NK-92 (cell line): ENCODE data around the gene PPEF1.
"Not testable (repeated sequence)": the region's sequence is repeated elsewhere in the genome, so short reads cannot be mapped to it uniquely, and the experiment has no call there.

Source experiments
- DNase-seq: peaks from one replicate; lab custom pipeline; 2025; ENCODE audit not compliant: unreplicated experiment; lab: John Stamatoyannopoulos, UW

The PPEF1 gene

DNA sequence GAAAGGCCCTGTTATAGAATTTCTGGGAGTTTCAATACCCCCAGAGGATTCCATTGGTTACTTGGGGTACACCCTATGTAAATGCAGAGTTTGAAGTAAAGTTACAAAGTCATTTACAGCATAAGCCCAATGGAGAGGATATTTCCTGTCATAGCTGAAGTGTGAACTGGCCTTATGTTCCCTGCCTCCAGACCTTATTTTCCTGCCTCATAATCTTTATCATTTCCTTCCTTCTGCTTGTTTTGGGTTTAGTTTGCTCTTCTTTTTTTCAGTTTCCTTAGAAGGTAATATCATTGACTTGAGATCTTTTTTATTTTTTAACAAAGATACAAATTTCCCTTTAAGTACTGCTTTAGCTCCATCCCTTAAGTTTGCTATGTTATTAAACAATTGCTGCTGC lies 85.4 kb downstream of the PPEF1 start:
- DNase-seq = no peak

DNA sequence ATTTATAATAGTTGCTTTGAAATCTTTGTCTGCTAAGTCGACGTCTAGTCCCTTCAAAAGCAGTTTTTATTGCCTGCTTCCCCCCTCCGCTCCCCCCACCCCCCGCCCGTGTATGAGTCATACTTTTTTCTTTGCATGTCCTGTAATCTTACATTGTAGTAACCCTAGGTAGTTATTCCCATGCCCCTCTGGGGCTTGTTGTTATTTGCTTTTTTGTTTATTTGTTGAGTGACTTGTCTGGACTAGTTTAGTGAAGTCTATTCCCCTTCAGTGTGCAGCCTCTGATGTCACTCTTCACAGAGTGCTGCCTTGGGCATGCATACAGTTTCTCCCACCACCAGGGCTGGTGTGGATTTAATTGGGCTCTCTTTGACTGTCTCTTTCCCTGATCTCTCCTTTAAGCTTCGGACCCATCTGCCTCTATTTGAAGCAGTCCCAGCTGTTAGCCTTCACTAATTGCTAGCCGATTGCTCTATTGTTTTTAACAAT lies 86.2 kb downstream of the PPEF1 start:
- DNase-seq = no peak

DNA sequence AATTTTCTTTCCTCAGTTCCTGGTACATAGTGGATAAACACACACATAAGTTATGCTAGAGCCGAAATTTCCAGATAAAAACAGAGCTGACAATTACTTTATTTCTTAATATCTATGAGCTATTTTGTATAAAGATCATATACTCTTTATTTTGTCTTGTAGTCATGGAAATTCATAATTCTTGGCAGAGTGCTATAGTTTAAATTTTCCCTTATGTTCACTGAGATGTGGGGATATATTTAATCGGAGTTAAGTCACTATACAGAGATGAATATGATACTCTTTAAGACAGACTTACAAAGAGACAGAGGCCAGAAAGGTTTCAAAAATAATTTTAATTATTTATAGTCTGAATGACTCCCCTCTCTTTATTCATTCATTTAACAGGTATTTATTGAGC lies 89.7 kb downstream of the PPEF1 start:
- DNase-seq = no peak

DNA sequence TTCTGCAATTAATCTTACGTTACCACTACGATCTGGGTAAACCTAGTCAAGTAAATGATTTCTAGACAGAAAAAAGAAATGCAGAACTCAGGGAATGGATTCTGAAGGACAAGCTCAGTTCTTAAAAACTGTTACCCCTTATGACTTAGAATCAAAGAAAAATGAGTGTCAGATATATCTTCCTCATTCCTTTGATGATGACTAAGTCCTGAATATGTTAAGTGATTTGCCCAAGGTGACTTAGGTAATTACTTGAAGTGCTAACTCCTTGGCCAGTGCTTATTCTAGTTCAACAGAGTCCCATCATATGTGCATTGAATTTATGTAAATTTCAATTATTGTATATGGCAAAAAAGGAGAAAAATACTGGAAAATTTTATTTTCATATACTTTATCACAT lies 92.5 kb downstream of the PPEF1 start:
- DNase-seq = no peak

DNA sequence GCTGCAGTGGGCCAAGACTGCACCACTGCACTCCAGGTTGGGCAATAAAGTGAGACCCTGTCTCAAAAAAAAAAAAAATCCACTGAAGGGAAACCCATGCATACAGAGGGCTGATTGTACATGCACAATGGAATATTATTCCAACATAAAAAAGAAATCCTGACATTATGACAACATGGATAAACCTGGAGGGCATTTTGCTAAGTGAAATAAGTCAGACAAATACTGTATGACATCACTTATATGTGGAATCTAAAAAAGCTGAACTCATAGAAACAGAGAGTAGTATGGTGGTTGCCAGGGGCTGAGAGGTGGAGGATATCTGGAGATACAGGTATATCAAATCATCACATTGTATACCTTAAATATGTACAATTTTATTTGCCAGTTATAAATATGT lies 102.2 kb downstream of the PPEF1 start:
- DNase-seq = no peak

DNA sequence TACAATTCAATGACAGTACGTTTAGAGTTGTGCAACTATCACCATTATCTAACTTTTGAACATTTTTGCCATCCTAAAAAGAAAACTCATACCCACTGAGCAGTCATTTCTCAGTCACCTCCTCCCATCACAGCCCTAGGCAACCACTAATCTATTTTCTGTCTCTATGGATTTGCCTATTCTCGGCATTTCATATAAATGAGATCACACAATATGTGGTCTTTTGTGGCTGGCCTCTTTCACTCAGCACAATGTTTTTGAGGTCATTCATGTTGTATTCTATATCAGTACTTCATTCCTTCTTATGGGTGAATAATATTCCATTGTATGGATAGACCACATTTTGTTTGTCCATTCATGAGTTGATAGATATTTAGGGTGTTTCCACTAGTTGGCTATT lies 103.0 kb downstream of the PPEF1 start:
- DNase-seq = no peak

DNA sequence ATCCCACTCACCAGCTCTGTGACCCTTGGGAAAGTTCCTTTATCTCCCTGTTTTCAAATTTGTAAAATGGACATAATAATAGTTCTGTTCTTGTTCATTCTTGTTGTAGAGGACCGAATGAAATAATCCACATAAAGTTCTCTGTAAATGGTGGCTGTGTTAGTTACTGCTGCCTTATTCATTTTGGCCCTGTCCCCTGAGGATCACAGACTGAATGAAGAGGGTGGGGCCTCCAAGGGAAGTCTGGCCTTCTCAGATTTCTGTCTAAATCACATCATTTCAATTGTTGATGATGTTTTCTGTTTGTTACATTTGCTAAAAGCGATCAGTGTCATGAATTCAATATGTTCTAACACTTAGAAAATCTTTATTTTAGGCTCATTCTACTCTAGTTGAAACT lies 117.9 kb downstream of the PPEF1 start:
- no peak for DNase-seq

DNA sequence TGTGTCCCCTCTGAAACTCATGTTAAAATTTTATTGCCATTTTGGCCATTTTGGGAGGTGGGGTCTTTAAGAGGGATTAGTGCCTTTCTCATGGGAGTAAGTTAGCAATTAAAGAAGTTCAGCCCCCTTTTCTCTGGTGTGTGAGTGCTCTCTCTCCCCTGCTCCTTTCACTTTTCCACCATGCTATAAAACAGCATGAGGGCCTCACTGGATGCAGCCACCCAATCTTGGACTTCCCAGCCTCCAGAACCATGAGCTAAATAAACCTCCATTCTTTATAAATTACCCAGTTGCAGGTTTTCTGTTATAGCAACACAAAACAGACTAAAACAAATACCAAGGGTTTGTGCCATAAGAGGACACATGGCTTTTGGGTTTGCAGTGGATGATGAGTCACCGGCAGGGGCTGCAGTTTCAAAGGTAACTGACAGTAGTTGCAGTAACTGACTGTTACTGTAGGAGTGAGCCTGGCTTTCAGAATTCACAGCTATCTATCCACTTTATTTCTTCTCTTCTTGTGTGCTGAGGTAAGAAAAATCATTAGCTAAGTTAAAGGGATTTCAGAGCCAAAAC lies 121.5 kb downstream of the PPEF1 start:
- DNase-seq = no peak

DNA sequence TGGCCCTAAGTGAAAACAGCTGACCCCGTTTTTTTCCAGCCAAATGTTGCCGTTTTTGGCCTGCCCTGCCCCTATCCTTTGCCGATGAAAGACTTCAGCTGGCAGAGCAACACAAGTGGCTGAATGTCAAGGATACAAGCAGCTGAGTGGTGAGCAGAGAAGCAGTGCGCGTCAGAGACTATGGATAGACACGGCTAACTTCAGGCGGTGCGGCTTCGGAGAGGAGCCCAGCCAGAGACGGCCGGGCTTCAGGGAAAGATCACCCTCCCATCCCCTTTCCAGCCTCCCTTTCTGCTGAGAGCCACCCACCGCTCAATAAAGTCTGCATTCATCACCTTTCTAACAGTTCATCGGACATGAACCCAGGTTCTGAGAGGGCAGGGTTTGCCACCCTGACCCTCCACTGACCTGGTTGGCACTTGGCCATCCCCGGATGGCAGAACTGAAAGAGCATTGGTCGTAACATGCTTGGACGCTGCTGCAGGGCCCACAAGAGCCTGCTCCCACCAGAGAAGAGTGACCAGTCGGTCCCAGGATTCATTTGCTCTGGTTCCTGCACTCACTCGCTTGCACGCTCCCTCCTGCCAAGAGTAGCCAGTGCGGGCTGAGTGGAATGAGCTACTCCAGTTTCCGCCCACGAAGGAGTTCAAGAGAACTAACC lies 125.8 kb downstream of the PPEF1 start:
- DNase-seq = no peak

DNA sequence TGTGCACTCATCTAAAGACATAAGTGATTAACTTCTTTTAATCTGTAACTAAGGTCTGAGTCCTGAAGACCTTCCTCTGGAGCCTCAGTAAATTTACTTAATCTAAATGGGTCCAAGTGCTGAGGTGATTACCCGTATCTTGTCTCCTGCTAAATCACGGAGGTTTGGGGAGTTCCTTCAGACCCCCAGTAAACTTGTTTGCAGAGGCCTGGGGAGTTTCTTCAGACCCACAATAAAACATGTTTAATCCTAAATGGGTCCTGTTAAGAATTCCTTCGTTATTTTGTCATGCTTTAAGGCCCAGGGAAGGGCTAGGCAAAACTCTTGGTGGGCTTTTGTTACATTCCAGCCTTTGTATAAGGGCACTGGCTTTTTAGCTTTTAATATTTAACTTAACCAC lies 140.5 kb downstream of the PPEF1 start:
- not testable (repeated sequence) for DNase-seq

DNA sequence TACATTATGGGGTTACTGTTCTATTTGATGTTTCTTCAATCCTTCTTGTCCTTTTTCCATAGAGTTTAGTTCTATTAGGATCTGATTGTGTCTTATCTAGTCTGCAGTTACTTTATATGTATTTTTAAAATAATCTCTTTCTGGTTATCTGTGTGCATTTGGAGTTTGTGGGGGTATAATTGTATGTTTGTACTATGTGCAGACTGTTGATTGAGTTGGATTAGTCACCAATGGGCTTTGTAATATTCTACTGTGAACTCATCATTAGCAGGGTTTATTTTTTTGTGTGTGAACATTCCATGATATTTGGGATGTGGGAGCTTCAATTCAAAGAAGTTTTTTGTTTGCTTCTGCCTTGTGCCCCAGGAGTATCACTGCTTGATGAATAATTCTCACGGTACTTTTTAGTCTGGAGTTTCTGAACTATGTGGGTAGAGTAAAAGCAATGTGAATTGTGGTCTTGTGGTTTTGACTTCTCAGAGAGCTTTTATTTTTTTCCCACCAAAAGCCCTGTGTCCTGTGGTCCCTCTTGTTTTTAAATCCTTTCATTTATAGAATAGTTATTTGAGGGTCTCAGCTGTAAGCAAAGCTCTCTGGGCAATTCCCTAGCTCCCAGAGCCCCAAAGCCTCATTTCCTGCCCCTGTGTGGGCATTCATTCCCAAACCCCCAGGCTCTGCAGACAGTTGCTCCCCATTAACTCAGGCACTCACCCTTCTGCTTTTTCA lies 148.6 kb downstream of the PPEF1 start:
- DNase-seq = no peak

DNA sequence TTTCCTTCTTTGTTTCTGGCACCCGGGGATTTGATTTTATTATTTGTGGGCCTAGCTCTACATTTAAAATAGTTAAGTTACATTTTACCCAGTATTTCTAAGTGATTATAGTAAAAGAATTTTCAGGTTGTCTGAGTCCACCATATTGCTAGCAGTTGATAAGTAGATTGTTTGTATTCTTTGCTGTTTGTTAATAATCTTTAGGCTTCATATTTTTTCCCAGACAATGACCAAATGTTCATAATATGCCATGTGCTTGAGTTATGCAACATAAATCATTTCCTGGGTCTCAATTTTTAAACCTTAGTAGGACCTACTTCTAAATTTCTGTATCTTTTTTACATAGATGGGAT lies 149.2 kb downstream of the PPEF1 start:
- DNase-seq = no peak

DNA sequence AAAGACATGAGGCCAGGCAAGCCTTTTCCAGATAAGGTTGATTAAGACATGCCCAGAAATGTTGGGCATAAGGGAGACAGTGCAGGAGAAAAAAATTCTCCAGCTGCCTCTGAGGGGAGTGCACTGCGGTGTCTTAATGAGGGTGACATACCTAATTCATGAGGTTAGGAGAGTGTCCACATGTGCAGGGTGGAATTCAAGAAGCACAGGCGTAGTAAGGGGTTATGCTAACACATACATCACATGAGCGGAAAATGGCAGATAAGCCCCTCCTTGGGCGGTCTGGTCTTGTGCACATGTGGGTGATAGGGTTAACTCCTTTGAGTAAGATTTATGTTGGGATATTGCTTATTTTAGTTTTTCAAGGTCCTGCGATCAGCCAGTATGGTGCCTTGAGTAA lies 154.1 kb downstream of the PPEF1 start:
- no peak for DNase-seq

DNA sequence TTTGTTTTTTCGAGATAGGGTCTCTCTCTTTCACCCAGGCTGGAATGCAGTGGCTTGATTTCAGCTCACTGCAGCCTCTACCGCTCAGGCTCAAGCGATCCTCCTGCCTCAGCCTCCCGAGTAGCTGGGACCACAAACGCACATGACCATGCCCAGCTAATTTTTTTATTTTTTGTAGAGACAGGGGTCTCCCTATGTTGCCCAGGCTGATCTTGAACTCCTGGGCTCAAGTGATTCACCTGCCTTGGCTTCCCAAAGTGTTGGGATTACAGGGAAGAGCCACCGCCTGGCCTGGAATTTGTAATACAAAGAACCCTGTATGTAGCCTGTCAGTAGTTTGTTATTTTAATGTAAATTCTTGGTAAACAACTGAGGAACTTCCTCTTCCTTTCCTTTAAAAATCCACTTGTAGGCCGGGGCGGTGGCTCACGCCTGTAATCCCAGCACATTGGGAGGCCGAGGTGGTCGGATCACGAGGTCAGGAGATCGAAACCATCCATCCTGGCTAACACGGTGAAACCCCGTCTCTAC lies 157.0 kb downstream of the PPEF1 start:
- DNase-seq = no peak

DNA sequence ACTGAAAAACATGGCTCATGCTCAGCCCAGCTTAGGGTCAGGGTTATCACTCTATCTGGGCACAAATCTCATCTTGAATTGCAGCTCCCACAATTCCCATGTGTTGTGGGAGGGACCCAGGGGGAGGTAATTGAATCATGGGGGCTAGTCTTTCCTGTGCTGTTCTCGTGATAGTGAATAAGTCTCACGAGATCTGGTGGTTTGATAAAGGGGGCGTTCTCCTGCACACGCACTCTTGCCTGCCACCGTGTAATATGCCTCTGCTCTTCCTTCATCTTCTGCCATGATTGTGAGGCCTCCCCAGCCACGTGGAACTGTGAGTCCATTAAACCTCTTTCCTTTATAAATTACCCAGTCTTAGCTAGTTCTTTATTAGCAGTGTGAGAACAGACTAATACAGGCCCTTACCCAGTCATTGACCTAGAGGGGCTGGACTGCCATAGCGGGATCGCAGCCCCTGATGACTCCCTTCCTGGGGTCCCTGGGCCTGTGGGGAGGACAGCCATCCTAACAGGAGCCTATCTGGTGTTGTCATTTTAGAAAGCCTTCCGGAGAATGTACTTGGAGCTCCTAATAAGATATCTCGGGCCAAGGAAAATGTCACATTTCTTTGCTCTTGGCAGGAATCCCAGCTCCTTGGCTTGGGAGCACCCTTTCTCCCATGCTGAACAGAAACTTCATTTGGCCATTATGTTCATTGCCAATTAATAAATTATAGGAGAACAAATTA lies 163.9 kb downstream of the PPEF1 start:
- no peak for DNase-seq

DNA sequence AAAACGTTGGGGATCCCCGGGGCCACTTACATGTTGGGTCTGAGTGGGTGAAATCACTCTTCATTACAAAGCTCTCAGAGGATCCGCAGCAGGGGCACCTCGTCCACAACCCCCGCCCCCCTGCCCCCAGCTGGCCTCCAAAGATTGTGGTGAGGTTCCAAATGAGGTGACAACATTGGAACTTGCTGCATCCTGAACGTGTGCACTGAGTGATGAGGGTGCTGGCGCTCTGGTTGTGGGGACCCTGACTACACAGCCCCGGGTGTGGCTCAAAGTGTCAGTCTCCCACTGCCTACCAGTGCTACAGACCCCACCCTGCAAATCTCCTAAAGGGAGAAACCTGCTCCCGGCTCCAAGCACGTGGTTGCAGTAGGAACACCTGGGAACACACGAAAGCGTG lies 164.5 kb downstream of the PPEF1 start:
- DNase-seq = no peak

DNA sequence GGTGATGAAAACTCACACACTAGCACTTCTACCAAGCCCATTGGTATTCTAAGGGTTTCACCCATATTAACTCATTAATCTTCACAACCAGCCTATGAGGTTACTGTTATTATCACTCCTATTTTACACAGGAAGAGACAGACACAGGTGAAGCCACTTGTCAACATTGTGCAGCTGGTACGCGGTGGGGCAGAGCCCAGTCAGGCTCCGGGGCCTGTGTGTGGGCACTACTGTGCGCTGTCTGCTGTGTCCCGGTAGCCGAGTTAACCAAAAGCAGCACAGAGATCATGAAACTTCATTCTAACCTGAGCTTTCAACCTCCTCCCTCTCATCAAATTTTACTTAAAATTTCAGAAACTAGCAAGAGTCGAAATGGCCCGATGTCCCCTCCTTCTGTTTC lies 165.2 kb downstream of the PPEF1 start:
- no peak for DNase-seq

DNA sequence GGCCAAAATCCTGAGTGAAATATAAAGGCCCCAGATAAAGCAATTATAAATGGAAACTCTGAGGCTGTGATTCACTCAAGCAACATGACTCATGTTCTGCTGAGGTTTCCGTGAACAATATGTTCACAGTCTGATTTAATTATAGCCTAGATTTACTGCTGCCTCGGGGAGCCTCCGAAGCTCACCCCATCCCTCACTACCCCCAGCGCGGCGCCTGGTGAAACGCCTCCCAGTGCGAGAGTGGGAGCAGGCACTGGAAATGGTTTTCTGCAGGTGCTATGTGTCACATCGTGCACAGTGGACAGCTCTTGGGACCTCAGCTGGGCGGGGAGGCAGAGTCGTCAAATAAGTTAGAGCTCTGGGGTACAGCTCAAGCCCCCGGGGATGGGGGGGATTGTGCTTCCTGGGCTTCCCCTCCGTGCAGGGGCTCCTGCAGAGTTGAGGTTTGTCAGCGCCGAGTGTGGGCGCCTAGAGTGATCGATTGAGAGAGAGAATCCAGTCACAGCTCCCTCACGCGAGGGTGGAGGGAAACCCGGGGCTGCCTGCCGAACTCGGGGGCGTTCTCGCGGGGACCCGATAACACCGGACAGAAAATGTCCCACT lies 165.8 kb downstream of the PPEF1 start:
- no peak for DNase-seq

DNA sequence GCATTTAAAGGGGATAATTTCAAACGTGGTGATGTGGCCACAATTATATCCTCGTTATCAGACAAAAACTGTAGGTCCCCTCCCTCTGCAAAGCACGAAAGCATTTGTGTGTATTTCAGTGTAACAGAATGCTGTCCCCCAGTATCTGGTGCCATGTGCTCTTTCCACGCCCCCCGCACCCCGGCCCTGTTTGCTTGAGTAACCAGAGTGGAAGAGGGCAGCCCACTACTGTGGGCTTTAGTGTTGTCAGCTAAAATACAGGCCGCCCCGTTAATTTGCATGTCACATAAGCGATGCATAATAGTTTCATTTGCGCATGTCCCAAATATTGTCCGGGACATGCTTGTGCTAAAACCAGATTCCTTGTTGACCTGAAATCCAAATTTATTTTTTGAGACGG lies 166.4 kb downstream of the PPEF1 start:
- DNase-seq = no peak

DNA sequence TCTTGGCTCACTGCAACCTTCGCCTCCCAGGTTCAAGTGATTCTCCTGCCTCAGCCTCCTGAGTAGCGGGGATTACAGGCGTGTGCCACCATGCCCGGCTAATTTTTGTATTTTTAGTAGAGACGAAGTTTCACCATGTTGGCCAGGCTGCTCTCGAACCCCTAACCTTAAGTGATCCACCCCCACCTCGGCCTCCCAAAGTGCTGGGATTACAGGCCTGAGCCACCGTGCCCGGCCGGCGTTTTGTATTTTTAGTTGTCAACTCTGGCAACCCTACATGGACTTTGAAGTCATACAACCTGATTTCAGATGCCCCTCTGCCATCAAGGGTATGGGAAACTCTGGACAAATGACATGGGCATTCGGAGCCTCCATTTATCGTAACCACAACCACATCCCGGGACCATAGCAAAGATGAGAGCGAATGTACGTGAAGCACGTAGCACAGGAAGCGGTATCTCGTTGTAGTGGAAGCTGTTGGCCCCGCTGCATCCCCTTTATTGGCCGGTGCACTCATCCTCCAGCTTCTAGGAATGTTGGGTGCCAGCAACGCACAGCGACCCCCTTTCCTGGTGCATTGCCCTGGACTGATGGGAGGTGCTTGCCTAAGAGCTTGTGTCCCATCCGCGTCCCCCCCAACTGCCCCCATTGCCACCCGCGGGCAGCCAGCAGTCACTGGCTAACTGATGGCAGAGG lies 167.3 kb downstream of the PPEF1 start:
- DNase-seq = no peak
